Liver (tissue), 3 donors: ENCODE results near the gene ASIC3.

Experiments
- JUND ChIP-seq, 2 donors: IDR thresholded peaks; 2 replicates each; pipeline ENCODE4 v1.6.1; 2016; ENCODE audit warnings: antibody characterized with exemption in 2 of 2
- TF ChIP-seq, protein P1 (sequence below): IDR thresholded peaks from 2 replicates; pipeline ENCODE4 v1.6.1; 2016; ENCODE audit warnings: antibody characterized with exemption, mild to moderate bottlenecking
- TF ChIP-seq, protein P2 (sequence below): fragments of 150-350 bp; IDR thresholded peaks from 2 replicates; pipeline ENCODE4 v1.5.1; 2017; ENCODE audit warnings: improper control_type of control experiment, low read depth, low read length; ENCODE audit not compliant: missing input control
- donor health status: healthy.
- donor health status: healthy.

DNA sequence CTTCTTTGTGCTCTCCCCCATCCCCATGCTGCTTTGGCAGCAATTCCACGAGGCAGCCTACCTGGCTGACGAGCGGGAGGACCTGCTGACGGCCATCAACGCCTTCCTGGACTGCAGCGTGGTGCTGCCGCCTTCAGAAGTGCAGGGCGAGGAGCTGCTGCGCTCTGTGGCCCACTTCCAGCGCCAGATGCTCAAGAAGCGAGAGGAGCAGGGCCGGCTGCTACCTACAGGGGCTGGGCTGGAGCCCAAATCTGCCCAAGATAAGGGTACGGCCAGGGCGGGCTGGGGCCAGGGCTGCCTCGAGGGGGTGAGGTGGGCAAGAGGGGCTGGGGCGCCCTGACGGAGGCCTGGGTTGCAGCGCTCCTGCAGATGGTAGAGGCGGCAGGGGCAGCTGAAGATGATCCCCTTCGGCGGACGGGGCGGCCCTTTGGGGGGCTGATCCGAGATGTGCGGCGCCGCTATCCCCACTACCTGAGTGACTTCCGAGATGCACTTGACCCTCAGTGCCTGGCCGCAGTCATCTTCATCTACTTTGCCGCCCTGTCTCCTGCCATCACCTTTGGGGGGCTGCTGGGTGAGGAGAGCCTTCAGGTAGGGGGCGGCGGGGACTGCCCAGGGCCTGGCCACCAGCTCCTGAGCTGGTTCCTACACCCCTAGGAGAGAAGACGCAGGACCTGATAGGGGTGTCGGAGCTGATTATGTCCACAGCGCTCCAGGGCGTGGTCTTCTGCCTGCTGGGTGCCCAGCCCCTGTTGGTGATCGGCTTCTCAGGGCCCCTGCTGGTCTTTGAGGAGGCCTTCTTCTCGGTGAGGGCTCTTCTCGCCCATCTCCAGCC, 22.9 kb downstream of the ASIC3 start:
- TF ChIP-seq, protein P1, sequence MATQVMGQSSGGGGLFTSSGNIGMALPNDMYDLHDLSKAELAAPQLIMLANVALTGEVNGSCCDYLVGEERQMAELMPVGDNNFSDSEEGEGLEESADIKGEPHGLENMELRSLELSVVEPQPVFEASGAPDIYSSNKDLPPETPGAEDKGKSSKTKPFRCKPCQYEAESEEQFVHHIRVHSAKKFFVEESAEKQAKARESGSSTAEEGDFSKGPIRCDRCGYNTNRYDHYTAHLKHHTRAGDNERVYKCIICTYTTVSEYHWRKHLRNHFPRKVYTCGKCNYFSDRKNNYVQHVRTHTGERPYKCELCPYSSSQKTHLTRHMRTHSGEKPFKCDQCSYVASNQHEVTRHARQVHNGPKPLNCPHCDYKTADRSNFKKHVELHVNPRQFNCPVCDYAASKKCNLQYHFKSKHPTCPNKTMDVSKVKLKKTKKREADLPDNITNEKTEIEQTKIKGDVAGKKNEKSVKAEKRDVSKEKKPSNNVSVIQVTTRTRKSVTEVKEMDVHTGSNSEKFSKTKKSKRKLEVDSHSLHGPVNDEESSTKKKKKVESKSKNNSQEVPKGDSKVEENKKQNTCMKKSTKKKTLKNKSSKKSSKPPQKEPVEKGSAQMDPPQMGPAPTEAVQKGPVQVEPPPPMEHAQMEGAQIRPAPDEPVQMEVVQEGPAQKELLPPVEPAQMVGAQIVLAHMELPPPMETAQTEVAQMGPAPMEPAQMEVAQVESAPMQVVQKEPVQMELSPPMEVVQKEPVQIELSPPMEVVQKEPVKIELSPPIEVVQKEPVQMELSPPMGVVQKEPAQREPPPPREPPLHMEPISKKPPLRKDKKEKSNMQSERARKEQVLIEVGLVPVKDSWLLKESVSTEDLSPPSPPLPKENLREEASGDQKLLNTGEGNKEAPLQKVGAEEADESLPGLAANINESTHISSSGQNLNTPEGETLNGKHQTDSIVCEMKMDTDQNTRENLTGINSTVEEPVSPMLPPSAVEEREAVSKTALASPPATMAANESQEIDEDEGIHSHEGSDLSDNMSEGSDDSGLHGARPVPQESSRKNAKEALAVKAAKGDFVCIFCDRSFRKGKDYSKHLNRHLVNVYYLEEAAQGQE: no peak
- TF ChIP-seq JUND (IDR thresholded peaks at IDR 0.05): no peak
- TF ChIP-seq, protein P2, sequence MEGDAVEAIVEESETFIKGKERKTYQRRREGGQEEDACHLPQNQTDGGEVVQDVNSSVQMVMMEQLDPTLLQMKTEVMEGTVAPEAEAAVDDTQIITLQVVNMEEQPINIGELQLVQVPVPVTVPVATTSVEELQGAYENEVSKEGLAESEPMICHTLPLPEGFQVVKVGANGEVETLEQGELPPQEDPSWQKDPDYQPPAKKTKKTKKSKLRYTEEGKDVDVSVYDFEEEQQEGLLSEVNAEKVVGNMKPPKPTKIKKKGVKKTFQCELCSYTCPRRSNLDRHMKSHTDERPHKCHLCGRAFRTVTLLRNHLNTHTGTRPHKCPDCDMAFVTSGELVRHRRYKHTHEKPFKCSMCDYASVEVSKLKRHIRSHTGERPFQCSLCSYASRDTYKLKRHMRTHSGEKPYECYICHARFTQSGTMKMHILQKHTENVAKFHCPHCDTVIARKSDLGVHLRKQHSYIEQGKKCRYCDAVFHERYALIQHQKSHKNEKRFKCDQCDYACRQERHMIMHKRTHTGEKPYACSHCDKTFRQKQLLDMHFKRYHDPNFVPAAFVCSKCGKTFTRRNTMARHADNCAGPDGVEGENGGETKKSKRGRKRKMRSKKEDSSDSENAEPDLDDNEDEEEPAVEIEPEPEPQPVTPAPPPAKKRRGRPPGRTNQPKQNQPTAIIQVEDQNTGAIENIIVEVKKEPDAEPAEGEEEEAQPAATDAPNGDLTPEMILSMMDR: no peak
